DOHH2 (cell line): Measurements from ENCODE around the gene MYO18B.

Experiments
- H3F3A ChIP-seq: fragments of 200-600 bp; sonication (generic), shearing (Covaris generic); 2 replicates; pipeline ENCODE4 v1.6.0; 2016; ENCODE audit warnings: antibody characterized with exemption, mild to moderate bottlenecking; ENCODE audit not compliant: control insufficient read depth, insufficient read depth
- H3K27ac ChIP-seq: fragments of 200-600 bp; sonication (generic); 2 replicates; pipeline ENCODE4 v1.5.1; 2014; ENCODE audit warnings: low read depth, mild to moderate bottlenecking, low read length, moderate library complexity
- H3K27me3 ChIP-seq: fragments of 200-600 bp; sonication (generic); 2 replicates; pipeline ENCODE4 v1.6.1; 2014; ENCODE audit warnings: mild to moderate bottlenecking, low read length, mixed read lengths; ENCODE audit not compliant: control insufficient read depth
- H3K36me3 ChIP-seq: fragments of 200-600 bp; sonication (generic); 2 replicates; pipeline ENCODE4 v1.6.1; 2014; ENCODE audit warnings: mild to moderate bottlenecking, low read length, moderate library complexity, mixed read lengths; ENCODE audit not compliant: control insufficient read depth
- H3K4me1 ChIP-seq: fragments of 200-600 bp; sonication (generic); 2 replicates; pipeline ENCODE4 v1.6.1; 2014; ENCODE audit warnings: mild to moderate bottlenecking, low read length, mixed read lengths; ENCODE audit not compliant: control insufficient read depth
- H3K4me2 ChIP-seq: fragments of 200-600 bp; sonication (generic); 2 replicates; pipeline ENCODE4 v1.6.0; 2014; ENCODE audit warnings: mild to moderate bottlenecking, low read length, moderate library complexity
- H3K4me3 ChIP-seq: fragments of 200-600 bp; sonication (generic); 2 replicates; pipeline ENCODE4 v1.5.1; 2014; ENCODE audit warnings: mild to moderate bottlenecking, low read length, mixed read lengths
- H3K79me2 ChIP-seq: fragments of 200-600 bp; sonication (generic); 2 replicates; pipeline ENCODE4 v1.6.1; 2014; ENCODE audit warnings: mild to moderate bottlenecking, low read length, mixed read lengths; ENCODE audit not compliant: control insufficient read depth
- H3K9me2 ChIP-seq: fragments of 200-600 bp; sonication (generic); replicated peaks from 2 replicates; pipeline ENCODE4 v1.6.1; 2014; ENCODE audit warnings: mild to moderate bottlenecking, low read length, mixed read lengths; ENCODE audit not compliant: control insufficient read depth
- H3K9me3 ChIP-seq: fragments of 200-600 bp; sonication (generic); 2 replicates; pipeline ENCODE4 v1.6.1; 2014; ENCODE audit warnings: antibody characterized with exemption, low read length, mixed read lengths; ENCODE audit not compliant: control insufficient read depth, insufficient read depth
- H4K20me1 ChIP-seq: fragments of 200-600 bp; sonication (generic); 2 replicates; pipeline ENCODE4 v1.6.0; 2014; ENCODE audit warnings: low read depth, mild to moderate bottlenecking, antibody characterized with exemption, low read length, moderate library complexity; ENCODE audit not compliant: control insufficient read depth, insufficient read depth
- EZH2phosphoT487 ChIP-seq: fragments of 200-600 bp; sonication (generic); IDR thresholded peaks from 2 replicates; pipeline ENCODE4 v1.6.1; 2017; ENCODE audit warnings: borderline replicate concordance, mild to moderate bottlenecking, antibody characterized with exemption, low read length, moderate library complexity, mixed read lengths
- TF ChIP-seq, protein P1 (sequence below): fragments of 200-600 bp; sonication (generic); IDR thresholded peaks from one replicate; pipeline ENCODE4 v1.5.1; 2014; ENCODE audit warnings: antibody characterized with exemption, mild to moderate bottlenecking, low read depth, low read length; ENCODE audit not compliant: poor library complexity, severe bottlenecking

Gene MYO18B

GRCh38 chr22:25883482-25884033 is 141.6 kb downstream of the MYO18B start:
- H4K20me1 ChIP-seq = no peaks in the 10 kb centered on the region
- H3K36me3 ChIP-seq = no peaks in the 10 kb centered on the region
- H3K9me2 ChIP-seq = no peaks in the 10 kb centered on the region
- H3K9me3 ChIP-seq = no peaks in the 10 kb centered on the region
- no peaks in the 10 kb centered on the region for H3K27me3 ChIP-seq
- no peaks in the 10 kb centered on the region for H3F3A ChIP-seq
- H3K4me3 ChIP-seq = no peak overlapping the region
- no peaks in the 10 kb centered on the region for H3K4me1 ChIP-seq
- H3K4me2 ChIP-seq = no peak overlapping the region
- no peak overlapping the region for H3K27ac ChIP-seq
- H3K79me2 ChIP-seq = no peaks in the 10 kb centered on the region
- TF ChIP-seq, protein P1, sequence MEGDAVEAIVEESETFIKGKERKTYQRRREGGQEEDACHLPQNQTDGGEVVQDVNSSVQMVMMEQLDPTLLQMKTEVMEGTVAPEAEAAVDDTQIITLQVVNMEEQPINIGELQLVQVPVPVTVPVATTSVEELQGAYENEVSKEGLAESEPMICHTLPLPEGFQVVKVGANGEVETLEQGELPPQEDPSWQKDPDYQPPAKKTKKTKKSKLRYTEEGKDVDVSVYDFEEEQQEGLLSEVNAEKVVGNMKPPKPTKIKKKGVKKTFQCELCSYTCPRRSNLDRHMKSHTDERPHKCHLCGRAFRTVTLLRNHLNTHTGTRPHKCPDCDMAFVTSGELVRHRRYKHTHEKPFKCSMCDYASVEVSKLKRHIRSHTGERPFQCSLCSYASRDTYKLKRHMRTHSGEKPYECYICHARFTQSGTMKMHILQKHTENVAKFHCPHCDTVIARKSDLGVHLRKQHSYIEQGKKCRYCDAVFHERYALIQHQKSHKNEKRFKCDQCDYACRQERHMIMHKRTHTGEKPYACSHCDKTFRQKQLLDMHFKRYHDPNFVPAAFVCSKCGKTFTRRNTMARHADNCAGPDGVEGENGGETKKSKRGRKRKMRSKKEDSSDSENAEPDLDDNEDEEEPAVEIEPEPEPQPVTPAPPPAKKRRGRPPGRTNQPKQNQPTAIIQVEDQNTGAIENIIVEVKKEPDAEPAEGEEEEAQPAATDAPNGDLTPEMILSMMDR = no peak
- no peak for TF ChIP-seq EZH2phosphoT487

- H3K79me2 ChIP-seq = no peaks in the 10 kb centered on the region
- H3K36me3 ChIP-seq = no peaks in the 10 kb centered on the region
- no peaks in the 10 kb centered on the region for H3K9me2 ChIP-seq
- no peaks in the 10 kb centered on the region for H3K27me3 ChIP-seq
- TF ChIP-seq, protein P1 = no peak
- no peak for TF ChIP-seq EZH2phosphoT487
- H3F3A ChIP-seq = no peaks in the 10 kb centered on the region
- no peak overlapping the region for H3K4me3 ChIP-seq
- H3K9me3 ChIP-seq = no peaks in the 10 kb centered on the region
- no peak overlapping the region for H3K4me2 ChIP-seq
- no peaks in the 10 kb centered on the region for H3K4me1 ChIP-seq
- H3K27ac ChIP-seq = no peak overlapping the region
- H4K20me1 ChIP-seq = no peaks in the 10 kb centered on the region
These were observed 142.1 kb downstream of the MYO18B start for GRCh38 chr22:25884121-25884520.

DNA sequence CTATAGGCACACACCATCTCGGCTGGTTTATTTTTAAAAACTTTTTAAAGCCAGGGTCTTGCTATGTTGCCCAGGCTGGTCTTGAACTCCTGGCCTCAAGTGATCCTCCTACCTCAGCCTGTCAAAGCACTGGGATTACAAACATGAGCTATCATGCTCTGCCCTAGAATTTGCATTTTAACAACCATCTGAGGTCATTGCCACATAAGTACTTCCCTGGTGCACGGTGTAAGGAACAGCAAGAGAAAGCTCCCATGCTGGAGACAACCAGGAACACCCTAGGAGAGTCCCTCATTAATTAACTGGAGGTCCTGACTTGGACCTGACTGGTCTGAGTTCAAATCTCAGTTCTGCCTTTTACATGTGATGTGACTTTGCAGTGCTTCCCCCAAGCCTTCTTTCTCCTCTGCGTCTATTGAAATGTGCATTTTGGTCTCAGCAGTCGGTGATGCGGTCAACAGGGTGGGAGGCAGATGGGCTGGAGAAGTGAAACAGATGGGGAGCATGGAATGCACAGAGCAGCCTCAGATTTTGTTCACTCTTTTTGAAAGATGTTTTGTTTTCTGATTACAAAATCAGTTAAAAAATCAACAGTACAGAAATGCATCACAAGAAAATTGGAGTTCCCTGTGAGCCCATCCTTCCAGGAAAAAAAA is 146.5 kb downstream of the MYO18B start:
- no peak for TF ChIP-seq EZH2phosphoT487
- TF ChIP-seq, protein P1 = no peak
- H3K4me2 ChIP-seq = no peak overlapping the region
- H3F3A ChIP-seq = no peaks in the 10 kb centered on the region
- no peak overlapping the region for H3K4me3 ChIP-seq
- H4K20me1 ChIP-seq = no peaks in the 10 kb centered on the region
- no peaks in the 10 kb centered on the region for H3K9me2 ChIP-seq
- no peak overlapping the region for H3K27ac ChIP-seq
- no peaks in the 10 kb centered on the region for H3K9me3 ChIP-seq
- peaks cover 8% of the 10 kb centered on the region; the same call in 1 of the 2 replicates for H3K27me3 ChIP-seq
- H3K79me2 ChIP-seq = no peaks in the 10 kb centered on the region
- no peaks in the 10 kb centered on the region for H3K36me3 ChIP-seq
- H3K4me1 ChIP-seq = no peaks in the 10 kb centered on the region
